Cardiac septum (tissue), 1 donor: Measurements from ENCODE around the gene TMEM63A. TPM values are rescaled to one million over a fixed set of nuclear protein-coding genes. Genes with fewer than 3 reads are reported as not detected.
"Not testable (repeated sequence)": the region's sequence is repeated elsewhere in the genome, so short reads cannot be mapped to it uniquely, and the experiment has no call there.

Experiments used
- DNase-seq: peaks from one replicate; pipeline ENCODE4 v3.0.0-alpha.2; 2020; ENCODE audit warnings: low spot score
- intact Hi-C: fragments of 100-400 bp; cut with DNase I; formaldehyde crosslinking; loops from one replicate; pipeline ENCODE4 v1.14.0; 2022
- total RNA-seq: library from RNA; stranded (reverse); fragmentation: NEBNext Ultra II Directional; extraction: Animal tissue kit (Norgen Biotek cat#: 25700); gene quantifications from one replicate; pipeline ENCODE4 v1.2.1, GENCODE V29; 2021
- donor health status: DM: no; HTN: no; CAD: no.

TMEM63A gene
- total RNA-seq, 1 donor from 2014 or later: 21.4 TPM

- intact Hi-C loops: no loop called here
- DNase-seq: no peak
Measured at GRCh38 chr1:225888289-225888897, 6.2 kb upstream of the TMEM63A start.

DNA sequence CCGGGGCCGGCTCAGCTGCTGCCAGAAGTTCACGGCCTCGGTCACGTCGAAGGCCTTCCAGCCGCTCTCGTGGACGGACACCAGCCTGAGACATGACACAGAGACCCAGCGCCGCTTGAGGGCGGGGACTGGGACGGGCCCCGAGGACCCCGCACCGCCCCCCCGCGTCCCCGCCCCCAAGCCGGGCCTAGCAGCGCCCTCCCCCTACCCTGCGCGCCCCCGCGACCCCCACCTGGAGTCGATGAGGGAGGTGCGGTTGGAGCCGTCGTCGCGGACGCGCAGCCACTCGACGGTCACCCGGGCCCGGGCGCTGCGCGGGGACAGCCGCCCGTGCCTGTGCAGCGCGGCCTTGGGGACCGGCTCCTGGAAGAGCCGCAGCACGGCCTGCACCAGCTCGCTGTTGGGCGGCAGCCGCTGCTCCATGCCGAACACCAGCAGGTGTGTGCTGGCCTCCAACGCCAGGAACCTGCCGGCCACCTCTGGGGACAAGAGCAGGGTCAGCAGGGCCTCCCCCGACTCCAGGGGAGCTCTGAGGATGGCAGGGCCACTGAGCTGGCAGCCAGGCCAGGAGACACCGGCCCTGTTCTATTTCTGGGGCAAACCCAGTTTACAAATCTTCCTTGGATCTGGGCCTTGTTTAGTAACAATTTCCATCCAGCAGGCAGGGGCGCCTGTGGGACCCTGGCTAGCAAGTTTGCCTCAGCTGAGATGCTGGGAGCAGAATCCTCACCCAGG, 5.5 kb upstream of the TMEM63A start:
- intact Hi-C loops: not testable (repeated sequence)

DNA sequence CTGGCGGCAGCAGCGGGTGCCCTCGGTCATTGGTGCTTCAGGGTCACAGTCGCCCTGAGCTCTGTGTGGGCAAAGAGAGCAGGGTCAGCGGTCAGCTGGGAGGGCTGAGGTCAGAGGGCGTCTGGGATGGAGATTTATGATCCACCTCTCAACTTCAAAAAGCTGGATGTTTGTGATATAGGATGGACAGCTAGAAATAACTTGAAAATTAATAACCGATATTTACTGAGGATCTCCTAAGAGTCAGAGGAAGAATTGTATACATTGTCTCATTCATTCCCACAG, 4.8 kb upstream of the TMEM63A start:
- DNase-seq: no peak
- intact Hi-C loops: no loop called here

More for the DNA sequence above, 5.5 kb upstream of the TMEM63A start:
- not testable (repeated sequence) for DNase-seq

- DNase-seq: no peak
- intact Hi-C loops: no loop called here
Measured at GRCh38 chr1:225886159-225887029, 4.2 kb upstream of the TMEM63A start.

GRCh38 chr1:225885336-225885735, 3.2 kb upstream of the TMEM63A start:
- intact Hi-C loops: no loop called here
- DNase-seq: no peak

DNA sequence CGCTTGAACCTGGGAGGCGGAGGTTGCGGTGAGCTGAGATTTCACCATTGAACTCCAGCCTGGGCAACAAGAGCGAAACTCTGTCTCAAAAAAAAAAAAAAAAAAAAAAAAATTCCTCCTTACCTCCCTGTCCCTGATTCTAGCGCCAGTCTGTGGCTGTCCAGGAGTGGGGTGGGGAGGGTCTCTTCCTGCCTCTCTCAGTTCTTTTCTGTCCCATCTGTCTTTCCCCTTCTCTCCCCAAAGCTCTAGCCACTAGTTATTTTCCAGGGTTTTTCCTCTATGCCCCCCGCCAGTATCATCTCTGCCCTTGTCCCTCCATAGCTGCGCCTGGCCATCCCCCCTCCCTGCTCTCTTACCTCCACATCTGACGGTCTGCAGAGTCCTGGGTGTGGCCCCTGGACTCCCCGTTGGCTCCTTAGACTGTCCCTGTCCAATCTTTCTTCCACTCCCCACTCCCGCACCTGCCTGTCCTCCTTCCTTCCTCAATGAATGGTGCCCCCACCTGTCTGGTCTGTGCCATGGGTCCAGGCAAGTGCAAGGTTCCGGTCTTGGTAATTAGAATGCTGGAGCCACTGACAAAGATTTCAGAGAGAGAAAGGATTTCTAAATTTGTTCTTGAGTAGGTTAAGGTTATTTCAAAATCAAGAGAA, 1.6 kb upstream of the TMEM63A start:
- no peak for DNase-seq
- intact Hi-C loops: loop anchor here (5.0 kb wide), 1 partner anchor 71 kb away; the partner anchor contains the start of gene EPHX1

- peak; percentile 84 for DNase-seq
- intact Hi-C loops: loop anchor here (1.0 to 5.0 kb wide), 2 partner anchors 41 to 71 kb away; partner anchors contain the start of genes EPHX1 and PYCR2
Measured at GRCh38 chr1:225882694-225883615, 775 bp upstream of the TMEM63A start.

DNA sequence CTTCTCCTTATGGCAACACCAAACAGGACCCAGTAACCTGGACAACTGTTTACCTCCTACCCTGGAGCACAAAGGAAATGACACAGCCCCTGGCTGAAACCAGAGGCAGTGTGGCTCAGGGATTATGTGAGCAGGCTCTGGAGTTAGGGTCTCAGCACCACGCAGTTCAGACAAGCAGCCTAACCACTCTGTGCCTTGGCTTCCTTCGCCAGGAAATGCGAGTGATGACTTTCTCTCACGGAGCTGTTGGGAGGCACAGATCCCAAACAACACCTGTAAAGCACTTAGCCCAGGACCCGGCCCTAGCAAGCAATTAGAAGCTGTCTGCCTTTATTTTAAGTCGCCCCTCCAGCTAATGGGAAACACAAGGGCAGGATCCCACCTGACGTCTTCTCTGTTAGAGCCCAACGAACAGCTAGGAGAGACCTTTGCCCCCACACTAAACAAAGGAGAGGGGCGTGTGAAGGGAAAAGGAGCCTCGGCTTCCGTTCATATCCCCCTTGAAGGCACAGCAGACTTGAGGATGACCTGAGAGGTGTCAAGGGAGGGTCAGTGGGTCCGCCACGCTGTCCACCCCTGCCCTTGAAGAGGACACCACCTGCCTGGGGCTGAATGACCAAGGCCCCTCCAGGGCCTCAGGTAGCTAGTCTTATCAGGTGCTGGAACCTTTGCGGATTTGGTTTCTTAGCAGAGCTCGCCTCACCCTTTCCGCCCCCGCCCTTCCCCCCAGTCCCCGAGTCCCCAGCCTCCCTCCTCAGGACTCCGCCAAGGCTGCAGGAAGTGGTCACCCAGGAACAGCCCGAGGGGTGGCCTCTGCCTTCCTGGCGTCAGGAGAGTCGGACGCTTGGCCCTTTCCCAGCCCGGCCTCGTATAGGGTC, 860 bp downstream of the TMEM63A start:
- intact Hi-C loops: loop anchor here (5.0 kb wide), 1 partner anchor 69 kb away; the partner anchor contains the start of gene EPHX1
- DNase-seq: peak; percentile 81

DNA sequence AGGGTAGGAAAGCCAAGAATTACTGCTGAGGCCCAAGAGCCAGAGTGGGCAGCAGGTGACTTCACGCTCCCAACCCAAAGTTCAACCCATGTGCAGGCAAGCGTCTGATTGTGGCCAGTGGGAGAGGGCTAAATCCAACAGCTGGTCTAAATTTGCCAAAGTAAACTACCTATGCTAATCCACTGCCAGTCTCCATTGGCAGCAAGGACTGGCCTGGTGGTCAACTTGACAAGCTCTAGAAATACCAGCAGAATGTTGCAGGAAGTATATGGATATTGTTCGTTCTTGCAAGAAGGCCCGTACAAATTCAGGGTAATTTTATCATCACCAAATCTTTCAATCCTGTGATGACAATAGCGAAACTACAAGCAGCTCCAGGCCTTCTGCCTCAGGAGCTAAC, 1.5 kb downstream of the TMEM63A start:
- DNase-seq: no peak
- intact Hi-C loops: loop anchor here (5.0 kb wide), 1 partner anchor 68 kb away; the partner anchor contains the start of gene EPHX1

DNA sequence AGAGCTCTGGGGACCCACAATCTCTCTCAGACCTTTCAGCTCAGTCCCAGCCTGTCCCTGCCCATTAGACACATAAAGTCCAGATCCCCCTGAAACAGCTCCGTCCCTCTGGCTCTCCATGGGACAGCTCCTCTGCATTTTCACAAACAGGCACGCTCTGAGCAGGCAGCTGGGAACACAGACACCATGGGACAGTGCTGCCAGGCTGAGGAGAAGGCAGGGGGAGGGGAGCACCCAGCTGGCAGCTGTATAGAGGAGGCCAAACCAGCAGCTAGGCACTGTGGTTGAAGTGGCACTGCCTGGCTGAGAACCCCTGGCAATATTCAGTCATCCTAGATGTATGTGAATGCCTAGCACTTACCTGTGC, 2.0 kb downstream of the TMEM63A start:
- intact Hi-C loops: loop anchor here (5.0 kb wide), 1 partner anchor 68 kb away; the partner anchor contains the start of gene EPHX1
- DNase-seq: no peak

- no peak for DNase-seq
- intact Hi-C loops: loop anchor here (5.0 kb wide), 1 partner anchor 67 kb away; the partner anchor contains the start of gene EPHX1
Measured at GRCh38 chr1:225879521-225880221, 2.5 kb downstream of the TMEM63A start.

GRCh38 chr1:225878282-225878681, 3.9 kb downstream of the TMEM63A start:
- no peak for DNase-seq
- intact Hi-C loops: no loop called here

DNA sequence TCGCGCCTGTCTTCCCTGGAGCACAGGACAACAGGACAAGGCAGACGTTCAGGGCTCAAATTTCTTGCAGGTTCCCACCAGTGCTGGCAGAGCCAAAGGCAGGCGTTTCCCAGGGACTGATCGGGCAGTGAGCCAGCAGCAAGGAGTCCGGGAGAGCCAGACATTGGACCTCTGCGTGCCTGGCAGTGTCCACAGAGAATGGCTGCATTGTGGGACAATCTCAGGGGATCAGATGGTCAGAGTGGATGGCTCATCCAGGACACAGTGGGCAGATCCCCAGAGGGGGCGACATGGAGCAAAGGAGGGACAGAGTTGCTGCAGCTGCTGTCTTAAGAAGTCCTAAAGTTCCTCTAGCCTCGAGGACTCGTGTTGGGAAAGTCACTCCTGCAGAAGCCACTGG, 4.6 kb downstream of the TMEM63A start:
- no peak for DNase-seq
- intact Hi-C loops: no loop called here

DNA sequence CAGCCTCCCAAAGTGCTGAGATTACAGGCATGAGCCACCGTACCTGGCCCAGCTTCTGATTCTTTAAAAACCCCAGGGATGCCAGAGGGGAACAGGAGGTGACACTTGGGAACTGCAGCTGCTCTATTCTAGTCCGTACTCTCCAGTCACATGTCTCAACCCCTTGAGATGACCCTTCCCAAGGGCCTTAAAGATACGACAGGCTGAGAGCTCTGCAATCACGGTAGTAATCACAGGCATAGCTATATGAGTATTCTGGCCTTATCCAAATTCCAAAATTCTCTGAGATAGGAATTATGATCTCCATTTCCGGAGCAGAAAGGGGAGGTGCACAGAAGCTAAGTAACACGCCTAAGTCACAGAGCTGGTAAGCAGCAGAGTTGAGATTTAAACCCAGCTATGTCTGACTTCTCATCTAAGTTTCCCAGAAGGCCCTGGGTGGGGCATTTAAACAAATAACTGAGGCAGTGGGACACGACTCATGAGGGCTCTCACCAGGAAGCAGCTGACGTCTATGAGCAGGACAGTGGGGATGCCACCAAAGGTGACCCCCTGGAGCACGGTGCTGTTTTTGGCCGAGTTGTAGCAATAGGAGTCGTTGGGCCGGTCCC, 5.2 kb downstream of the TMEM63A start:
- intact Hi-C loops: no loop called here
- DNase-seq: no peak

- DNase-seq: no peak
- intact Hi-C loops: no loop called here
Measured at GRCh38 chr1:225875044-225875815, 7.0 kb downstream of the TMEM63A start.

DNA sequence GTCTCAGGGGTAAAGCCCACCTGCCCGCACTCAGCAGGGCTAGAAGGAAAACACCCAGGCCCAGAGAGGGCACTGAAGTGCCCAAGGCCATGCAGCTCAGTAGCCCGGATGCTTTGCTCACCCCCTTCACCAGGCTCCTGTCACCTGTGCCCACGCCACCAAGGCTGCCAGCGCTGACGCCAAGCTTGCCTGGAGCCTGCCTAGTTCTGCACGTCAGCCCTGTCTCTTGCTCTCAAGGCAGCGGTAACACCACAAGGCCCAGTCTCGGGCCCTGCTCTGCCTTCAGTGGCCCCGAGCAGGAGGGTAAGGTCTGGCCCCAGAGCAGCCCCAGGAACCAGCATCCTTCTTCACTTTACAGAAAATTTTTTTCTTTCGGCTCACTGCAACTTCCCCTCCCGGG, 7.7 kb downstream of the TMEM63A start:
- no peak for DNase-seq
- intact Hi-C loops: no loop called here
